Stimulated activated CD8-positive, alpha-beta memory T cell treated with anti-CD3 and anti-CD28 coated beads, Interleukin-4, amount 100 ng/mL, for 48 hours (primary cell): ENCODE measurements around the gene UBE2E2.

Experiments
- DNase-seq: peaks from one replicate; pipeline ENCODE4 v3.0.0-alpha.2; 2020

The UBE2E2 gene

GRCh38 chr3:23547905-23548650 is 345.0 kb downstream of the UBE2E2 start:
- DNase-seq, result no peak

GRCh38 chr3:23548706-23549105 is 345.6 kb downstream of the UBE2E2 start:
- no peak for DNase-seq

- DNase-seq, result no peak
Observed at GRCh38 chr3:23549148-23549910, 346.2 kb downstream of the UBE2E2 start.

GRCh38 chr3:23550402-23550801 is 347.3 kb downstream of the UBE2E2 start:
- DNase-seq, result no peak

GRCh38 chr3:23552506-23552905 is 349.4 kb downstream of the UBE2E2 start:
- DNase-seq, result no peak

DNA sequence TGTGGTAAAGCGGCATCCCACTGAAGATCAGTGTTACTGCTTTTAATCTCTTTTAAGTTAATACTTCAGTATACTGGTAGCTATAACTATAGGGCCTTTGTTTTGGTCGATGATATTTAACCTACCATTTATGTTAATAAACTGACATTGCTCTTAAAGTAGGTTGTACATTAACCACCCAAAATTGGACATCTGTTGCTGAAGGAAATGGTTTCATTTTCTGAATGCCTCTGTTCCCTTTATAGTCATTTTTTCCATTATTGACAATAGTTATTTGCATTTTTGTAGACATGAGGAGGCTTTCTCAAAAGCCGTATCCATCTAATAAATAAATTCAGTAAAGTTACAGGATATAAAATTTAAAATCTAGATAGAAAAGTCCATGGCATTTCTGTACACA is 350.2 kb downstream of the UBE2E2 start:
- no peak for DNase-seq

DNA sequence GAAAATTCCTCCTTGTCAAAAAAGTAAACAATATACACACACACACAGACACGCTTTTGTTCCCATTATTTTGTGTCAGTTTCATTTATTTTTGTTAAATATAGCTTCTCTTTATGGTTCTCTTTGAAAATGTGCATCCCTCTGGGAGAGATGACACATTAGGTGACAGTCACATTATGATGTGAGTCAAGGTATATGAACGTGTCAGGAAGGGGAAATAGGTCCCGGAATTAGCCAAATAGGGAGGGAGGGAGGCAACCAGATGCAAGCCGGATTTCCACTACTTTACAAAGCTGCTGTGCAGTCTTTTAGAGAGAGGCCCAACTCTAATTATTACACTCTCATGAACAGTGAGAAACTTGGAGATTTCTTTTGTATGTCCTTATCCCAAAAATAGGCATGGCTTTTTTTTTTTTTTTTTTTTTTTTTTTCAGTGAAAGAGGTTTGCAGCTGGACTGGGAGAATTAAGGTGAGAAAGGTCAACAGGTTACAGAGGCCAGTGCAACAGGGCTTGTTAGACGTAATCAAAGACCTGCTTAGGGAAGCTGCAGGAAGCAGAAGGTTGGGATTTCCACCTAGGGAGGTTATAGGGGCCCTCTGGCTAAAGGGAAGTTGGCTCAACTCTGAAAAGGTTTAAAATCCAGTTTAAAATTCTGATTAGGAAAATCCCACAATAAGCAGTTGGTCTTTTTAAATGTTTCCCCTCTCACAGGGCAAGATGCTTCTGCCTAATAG is 362.1 kb downstream of the UBE2E2 start:
- no peak for DNase-seq

DNA sequence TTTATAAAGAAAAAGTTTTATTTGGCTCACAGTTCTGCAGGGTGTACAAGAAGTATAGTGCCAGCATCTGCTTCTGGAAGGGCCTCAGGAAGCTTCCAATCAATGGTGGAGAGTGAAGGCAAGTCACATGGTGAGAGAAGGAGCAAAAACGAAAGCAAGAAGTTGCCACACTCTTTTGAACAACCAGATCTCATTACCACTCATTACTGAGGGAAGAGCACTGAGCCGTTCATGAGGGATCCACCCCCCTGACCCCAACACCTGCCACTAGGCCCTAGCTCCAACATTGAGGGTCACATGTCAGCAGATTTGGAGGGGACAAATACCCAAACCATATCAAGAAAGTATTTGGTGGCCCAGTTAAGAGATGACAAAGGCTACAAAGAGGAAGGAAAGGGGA is 363.4 kb downstream of the UBE2E2 start:
- no peak for DNase-seq

GRCh38 chr3:23567917-23568316 is 364.8 kb downstream of the UBE2E2 start:
- no peak for DNase-seq

DNA sequence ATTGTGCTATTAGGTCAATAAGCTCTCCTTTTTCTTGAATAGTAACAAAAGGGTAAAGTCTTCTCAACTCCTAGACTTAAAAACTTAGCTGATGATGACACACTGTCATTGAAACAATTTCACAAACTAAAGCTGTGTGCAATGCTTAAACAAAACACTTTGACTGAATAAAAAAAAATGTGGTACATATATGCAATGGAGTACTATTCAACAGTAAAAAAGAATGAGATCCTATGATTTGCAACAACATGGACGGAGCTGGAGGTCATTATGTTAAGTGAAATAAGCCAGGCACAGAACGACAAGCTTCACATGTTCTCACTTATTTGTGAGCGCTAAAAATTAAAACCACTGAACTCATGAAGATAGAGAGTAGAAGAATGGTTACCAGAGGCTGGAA is 370.7 kb downstream of the UBE2E2 start:
- no peak for DNase-seq

DNA sequence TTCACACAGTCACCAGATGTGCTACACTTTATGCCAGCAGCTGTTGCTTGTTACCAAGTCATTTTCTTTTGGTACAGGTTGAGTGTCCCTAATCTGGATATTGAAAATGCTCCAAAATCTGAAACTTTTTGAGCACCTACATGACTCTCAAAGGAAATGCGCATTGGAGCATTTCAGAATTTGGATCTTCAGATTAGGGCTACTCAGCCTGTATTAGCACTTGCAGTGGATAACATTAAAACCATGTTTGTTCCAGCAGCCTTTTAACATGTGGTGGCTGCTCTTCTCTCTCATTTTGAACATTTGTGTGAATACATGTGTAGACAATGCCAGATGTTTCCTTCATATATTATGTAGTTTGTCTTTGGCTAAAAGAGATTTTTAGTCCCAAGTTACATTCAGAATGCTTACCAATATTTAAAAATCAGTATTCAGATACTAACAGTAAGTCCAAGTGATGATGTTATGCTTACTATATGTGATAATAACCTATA is 371.7 kb downstream of the UBE2E2 start:
- DNase-seq, result no peak

DNA sequence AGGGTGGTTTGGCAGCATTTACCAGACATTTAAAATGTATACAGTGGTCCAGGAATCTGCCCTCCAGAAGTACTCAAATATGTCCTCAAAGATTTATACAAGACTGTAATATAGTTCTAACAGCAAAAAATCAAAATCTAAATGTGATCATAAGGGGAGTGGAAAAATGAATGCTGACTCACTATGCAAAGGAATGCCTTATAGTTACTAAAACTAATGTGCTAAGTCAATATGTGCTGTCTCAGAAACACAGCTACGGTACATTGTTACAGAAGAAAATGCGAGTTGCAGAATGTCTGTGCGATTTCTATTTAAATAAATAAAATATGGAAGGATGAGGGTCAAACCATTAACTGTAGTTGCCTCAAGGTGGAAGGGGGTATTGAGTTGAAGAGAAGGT is 372.6 kb downstream of the UBE2E2 start:
- DNase-seq, result no peak

- no peak for DNase-seq
Observed at GRCh38 chr3:23576379-23576959, 373.3 kb downstream of the UBE2E2 start.

DNA sequence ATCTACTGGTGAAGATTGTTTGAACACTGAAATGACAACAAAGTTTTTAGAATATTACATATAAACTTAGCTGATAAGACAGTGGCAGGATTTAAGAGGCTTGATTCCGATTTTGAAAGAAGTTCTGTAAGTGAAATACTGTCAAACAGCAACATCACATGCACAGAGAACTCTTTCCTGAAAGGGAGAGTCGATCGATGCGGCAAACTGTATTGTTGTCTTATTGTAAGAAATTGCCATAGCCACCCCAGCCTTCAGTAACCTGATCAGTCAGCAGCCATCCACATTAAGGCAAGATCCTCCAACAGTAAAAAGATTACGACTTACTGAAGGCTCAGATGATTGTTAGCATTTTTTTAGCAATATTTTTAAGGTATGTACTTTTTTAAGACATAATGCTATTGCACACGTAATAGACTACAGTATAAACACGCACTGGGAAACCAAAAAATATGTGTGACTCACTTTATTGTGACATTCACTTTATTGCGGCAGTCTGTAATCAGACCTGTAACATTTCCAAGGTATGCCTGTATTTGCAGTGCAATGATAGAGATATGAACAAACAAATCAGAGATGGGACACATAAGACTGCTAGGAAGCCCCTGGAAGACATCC is 377.1 kb downstream of the UBE2E2 start:
- DNase-seq, result no peak

GRCh38 chr3:23583980-23584740 is 381.0 kb downstream of the UBE2E2 start:
- no peak for DNase-seq

- DNase-seq, result no peak
Observed at GRCh38 chr3:23587513-23587912, 384.4 kb downstream of the UBE2E2 start.

GRCh38 chr3:23588547-23588946 is 385.4 kb downstream of the UBE2E2 start:
- DNase-seq, result no peak

DNA sequence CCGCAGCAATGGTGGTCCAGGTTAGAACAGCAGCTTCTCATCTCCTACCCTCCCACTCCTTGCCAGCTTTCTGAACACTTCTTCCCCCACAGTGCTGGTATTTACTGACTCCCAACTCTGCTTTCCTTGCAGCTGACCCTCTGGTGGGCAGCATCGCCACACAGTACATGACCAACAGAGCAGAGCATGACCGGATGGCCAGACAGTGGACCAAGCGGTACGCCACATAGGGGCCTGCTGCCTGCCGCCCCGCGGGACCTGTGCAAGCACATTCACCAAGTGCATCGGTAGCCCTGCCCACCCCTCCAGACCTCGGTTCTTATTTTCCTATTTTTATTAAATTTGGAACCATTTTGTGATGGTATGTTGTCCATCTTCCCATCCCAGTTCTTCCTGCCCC is 386.5 kb downstream of the UBE2E2 start:
- DNase-seq, result no peak

- no peak for DNase-seq
Observed at GRCh38 chr3:23590424-23591273, 387.5 kb downstream of the UBE2E2 start.

DNA sequence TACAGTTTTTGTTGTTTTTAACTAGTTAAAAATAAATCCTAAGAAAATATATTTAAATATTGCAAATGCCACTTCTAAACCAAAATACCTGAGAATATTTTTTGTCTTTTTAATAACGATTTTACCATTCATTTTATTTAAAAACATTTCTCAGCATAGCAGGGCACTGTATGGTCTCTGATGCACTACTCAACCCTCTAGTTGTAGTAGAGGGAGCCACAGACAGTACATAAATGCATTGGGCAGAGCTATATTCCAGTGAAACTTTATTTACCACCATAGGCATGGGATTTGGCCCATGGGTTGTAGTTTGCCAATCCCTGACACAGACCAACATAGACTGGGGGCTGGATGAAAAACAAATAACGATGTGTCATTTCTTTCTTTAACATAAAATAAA is 388.2 kb downstream of the UBE2E2 start:
- DNase-seq, result no peak
